Cardiac septum (tissue), 1 donor: ENCODE measurements around the gene ERBB4. TPM values are rescaled to one million over a fixed set of nuclear protein-coding genes. Genes with fewer than 3 reads are reported as not detected.

ENCODE experiments used
- DNase-seq: peaks from one replicate; pipeline ENCODE4 v3.0.0-alpha.2; 2020; ENCODE audit warnings: low spot score
- intact Hi-C: fragments of 100-400 bp; cut with DNase I; formaldehyde crosslinking; loops from one replicate; pipeline ENCODE4 v1.14.0; 2022
- total RNA-seq: library from RNA; stranded (reverse); fragmentation: NEBNext Ultra II Directional; extraction: Animal tissue kit (Norgen Biotek cat#: 25700); gene quantifications from one replicate; pipeline ENCODE4 v1.2.1, GENCODE V29; 2021
- donor health status: DM: no; HTN: no; CAD: no.

Gene ERBB4
- total RNA-seq, 1 donor from 2014 or later = 13.8 TPM

DNA sequence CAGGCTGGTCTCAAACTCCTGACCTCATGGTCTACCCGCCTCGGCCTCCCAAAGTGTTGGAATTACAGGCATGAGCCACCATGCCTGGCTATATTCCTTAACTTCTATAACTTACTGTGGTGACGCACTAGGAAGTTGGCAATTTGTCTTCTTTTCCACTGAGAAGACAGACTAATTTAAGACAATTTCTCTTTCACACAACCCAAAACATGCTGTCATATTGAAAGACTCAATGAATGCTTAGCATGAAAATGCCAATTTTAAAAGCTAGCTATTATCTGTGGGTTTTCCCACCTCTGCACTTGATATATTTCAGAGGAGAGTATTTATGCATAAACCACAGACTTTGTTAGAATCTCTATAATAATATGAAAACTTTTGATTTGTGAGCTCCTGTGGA, 84.5 kb downstream of the ERBB4 start:
- intact Hi-C loops = no loop called here
- DNase-seq = no peak

DNA sequence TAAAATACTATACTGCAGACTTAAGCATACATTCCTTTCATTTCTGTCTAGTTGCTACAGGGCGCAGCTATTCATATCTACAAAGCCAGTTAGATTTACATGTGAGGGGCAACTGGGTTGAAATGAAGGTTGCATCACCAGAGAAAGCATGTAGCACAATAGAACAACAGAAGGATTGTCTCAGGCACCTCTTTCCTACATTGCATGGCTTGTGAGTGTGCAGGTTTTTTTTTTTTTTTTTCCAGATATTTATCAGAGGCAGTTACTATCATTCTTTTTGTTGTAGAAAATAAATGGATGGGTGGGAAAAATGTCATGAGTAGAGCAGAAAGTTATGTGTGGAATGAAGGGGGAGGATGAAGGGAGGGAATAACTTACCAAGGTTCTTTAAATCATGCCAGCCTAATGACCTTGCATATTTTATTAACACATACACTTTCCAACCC, 86.8 kb downstream of the ERBB4 start:
- DNase-seq = no peak
- intact Hi-C loops = no loop called here

DNA sequence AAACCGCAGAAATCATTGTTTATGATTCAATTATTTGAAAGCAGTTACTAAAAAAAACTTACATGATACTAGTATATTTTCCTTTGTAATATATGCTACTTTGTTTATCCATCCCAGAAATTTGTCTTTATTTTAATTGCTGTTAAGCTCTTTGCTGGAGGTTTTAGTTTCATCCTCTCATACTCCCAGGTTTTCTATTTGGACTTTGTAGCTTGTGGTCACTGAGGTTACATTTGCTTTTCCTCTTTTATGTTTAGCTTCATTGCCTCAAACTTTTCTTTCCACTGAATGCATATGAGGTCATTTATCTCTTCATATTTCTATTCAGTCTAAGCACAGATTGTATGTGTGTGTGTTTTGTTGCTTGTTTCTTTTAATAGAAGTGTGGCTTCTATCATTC, 89.9 kb downstream of the ERBB4 start:
- intact Hi-C loops = no loop called here
- no peak for DNase-seq

DNA sequence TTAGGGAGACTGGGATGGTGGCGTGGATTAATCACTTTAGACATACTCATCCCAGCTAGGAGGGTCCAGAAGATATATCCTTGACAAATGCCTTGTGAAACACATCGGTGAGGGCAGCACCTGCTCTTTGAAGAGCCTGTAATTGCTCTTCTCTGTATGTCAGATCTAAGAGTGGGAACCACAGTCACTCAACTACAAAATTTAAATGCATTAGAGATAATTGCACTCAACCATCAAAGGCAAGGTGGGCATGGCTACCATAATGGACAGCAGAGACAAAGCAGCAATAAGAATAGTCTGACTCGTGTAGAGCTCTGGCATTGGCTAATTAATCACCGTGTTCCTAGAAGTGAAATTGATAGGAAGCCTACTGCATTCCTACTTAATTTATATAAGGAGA, 96.8 kb downstream of the ERBB4 start:
- intact Hi-C loops = no loop called here
- DNase-seq = no peak

DNA sequence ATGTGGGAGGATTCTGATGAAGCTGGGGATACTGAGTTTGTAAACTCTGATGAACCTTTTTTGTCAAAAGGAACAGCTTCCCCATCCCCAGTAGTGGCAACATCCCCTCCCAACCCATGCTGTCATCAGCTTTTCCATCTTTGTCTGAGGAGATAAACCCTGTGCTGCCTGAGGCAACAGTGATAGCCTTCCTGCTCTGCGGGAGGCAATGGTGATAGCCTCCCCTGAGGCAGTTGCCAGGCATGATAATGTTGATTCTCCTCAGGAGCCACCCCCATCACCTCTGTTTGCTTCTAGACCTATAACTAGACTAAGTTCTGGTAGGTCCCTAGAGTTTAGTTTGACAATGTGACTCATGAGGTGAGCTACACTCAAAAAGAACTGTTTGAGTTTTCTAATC, 97.5 kb downstream of the ERBB4 start:
- intact Hi-C loops = no loop called here
- no peak for DNase-seq

DNA sequence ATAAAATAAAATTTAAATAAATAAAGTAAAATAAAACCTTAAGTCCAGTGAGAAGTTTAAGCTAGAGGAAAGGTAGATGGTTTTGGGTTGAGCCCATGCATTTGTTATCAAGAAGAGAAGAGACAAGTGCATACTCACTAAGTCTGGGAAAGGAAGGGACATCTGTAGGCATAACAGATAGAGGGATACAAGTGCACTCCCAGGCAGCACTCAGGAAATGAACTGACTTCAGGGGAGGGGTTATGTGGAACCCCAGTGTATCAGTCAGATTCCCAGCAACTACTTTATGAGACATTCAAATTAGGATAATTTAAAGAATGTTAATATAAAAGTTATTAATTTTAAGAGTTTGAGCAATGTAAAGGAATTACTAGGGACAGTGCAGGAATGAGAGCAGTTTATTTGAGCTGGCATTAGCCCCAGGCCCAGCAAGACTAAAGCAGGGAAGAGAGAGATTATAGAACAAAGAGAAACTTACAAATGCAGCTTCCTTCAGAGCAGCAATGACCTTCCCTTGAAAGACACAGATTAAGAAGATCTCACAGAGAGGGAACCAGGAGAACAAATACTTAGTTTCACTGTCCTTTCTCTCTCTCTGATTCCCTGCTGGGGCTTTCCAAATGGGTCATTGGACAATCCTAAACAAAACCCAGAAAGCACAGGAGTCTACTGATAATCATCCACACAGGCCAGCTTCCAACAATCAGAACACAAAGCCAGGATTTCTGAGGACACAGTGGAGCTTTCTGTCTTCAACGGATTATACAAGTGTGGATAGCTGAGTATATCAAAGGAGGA, 109.7 kb downstream of the ERBB4 start:
- intact Hi-C loops = no loop called here
- DNase-seq = no peak

DNA sequence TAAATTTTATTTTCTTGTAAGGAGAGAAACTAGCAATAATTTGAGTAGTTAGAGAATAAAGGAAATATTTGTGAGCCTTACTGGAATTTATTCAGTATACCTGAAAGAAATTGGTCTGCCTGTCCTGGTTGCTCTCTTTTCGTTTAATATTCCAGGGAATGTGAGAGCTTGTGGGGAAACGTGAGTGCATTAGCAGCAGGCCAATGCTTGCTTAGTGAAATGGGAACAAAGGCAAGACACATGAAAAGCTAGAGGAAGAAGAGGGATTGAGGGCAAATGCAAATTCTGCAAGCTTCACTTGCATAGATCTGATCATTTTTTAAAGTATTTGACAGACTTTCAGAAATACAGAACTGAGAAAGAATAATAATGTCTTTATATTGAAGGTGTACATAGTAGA, 111.0 kb downstream of the ERBB4 start:
- intact Hi-C loops = no loop called here
- no peak for DNase-seq

DNA sequence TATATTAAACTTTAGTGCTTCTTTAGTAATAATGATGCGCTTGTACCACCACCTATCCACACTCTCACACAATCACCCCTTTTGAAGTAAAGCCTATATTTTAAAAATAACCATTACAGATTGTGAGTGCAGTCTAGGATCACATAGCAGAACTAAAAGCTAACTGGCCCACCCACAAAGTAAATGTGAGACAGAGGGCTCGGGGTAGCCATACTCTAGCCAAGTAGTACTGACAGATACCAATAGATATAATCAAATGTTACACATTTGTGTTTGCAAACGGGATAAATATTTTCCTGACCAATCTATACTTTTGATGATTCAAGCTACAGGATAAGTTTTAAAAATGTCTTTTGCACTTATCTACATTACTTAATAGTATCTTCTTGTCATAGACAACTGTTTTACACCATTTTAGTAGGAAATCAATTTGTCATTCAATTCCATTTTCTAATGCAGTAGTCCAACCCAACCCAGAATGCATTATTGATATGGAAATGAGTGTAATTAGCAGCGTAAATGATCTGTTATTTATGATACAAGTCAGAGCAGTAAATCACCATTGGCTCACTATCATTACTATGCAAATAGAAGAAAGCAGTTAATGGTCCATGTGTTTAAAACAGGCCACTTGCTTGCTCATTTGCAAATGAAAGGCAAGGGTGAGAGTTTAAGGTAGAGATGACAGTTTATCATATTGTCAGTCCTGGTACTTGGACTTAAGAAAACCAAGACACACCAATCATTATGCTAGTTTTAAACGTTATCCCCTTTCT, 111.8 kb downstream of the ERBB4 start:
- intact Hi-C loops = no loop called here
- DNase-seq = no peak

DNA sequence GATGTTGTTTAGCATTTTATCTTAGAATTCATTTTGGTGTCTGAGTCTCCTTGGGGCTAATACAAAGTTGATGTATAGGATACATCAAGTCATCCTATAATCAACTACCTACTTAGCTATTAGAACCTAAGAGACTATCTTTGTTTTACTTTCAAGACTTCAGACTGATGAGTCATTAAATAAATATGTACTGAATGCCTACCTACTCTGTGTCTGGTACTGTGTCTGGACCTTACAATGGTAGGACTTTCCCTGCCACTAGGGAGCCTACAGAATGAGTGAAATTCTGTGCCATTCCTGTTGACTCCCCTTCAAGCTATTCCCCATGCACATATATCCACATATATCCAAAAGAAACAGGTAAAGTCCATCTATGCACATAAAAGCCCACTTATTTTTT, 114.5 kb downstream of the ERBB4 start:
- intact Hi-C loops = no loop called here
- DNase-seq = no peak

DNA sequence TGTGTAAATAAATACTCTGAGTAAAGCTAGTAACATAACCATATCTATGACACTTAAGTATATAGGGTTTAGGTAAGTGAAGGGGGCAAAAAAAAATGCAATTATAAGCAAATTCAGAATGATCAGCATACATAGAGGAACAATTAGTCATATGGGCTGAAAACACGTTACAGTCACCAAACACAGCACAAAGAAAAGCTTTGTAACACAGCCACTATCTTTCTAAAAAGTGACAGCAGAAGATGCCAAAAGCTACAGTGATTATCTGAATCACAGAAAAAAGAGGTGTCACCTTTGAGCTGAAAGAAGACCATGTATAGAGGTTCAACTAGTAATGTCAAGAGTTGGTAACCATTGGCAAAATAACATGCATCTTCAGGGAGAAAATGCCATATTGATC, 115.5 kb downstream of the ERBB4 start:
- no peak for DNase-seq
- intact Hi-C loops = no loop called here

DNA sequence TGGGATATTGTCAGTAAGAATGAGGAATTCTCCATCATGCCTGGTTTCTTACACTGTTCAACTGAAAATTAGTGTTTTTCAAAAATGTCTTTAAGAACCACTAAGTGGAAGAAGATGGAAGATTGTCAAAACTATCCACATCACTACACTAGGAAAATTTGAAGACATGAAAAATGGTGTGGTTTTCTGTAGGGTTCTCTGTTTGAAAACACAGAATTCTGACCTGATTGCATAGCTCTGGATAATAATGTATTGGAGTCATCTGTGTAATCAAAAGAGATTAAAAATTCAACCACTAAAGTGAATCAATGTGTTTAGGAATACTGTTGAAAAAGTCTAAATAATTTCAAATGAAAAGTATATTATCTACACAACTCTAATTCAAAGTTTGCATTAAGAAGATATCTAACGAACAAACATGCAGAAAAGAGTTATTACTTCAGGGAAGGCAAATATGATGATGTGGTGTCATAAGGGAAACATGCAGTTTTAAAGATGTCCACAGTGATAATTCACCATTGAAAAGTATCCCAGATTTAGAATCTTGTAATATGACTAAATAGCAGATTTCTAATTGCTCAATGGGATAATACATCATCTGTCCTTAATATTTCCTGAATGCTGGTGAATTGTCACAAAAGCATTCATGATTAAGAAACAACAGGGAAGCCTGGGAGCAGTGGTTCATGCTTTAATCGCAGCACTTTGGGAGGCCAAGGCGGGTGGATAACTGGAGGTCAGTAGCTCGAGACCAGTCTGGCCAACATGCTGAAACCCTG, 116.9 kb downstream of the ERBB4 start:
- intact Hi-C loops = no loop called here
- DNase-seq = no peak

DNA sequence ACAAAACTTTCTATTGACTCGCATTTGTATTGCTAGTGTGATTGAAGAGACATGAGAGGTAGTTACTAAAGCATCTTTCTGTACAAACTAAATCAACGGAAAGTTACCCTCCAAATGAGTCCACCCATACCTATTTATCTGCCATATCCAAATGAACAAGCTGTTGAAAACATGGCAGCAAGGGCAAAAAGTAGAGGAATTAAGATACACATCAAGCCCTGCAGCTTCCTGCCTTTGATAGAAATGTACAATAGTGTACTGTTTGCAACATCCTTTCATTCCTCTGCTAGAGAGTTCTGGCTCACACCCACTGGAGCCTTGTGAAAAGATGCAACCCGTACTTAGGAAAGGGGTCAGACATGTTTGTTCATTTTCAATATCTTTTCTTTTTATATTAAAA, 122.5 kb downstream of the ERBB4 start:
- no peak for DNase-seq
- intact Hi-C loops = no loop called here

DNA sequence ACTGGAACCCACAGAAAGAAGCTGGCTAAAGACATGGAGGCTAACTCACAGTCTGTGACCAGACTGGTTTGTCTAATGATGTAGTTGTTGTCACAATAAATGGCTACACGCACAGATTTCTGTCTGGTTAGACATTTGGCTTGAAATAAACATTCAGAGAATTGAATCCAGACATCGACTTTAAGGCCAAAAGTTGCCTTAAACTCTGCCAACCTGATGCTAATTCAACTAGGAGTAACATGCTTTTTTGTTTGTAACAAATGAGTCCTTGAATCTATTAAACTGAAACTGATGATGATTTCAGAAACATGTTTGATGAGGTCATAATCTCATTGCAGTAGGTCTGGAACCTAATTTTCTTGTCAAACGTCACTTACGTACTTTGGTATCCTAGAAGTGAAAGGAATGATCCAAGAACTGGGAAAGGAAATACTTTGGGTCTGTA, 123.8 kb downstream of the ERBB4 start:
- no peak for DNase-seq
- intact Hi-C loops = no loop called here

DNA sequence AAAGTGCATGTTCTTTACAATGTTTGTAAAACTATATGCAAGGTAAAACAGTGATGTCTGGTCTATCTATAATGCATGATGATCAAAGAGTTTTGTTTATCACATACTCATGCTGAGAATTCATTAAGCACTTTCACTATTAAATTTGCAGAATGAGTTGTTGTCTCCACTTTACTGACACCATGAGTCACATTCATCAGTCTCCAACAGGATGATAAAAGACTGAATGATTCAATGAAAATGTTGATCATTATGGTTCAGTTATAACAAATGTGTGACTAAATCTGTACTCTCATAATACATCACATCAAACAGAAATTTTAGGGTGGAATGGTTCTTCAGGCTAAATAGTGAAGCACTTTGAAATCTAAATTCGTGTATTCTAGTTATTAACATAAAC, 129.0 kb downstream of the ERBB4 start:
- intact Hi-C loops = no loop called here

DNA sequence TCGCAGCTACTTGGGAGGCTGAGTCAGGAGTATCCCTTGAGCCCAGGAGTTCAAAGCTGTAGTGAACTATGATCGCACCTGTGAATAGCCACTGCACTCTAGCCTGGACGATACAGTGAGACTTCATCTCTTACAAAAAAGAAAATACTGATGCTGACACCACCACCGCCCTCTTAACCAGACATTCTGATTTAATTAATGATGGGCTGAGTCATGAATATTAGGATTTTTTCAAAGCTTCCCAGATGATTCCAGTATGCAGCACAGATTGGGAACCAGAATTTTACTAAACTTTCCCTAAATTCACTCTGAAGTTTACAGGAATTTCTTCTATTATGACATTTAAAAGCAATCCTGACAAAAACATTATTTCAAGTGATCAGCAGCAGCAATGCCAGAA, 130.1 kb downstream of the ERBB4 start:
- intact Hi-C loops = no loop called here
- no peak for DNase-seq

More for the DNA sequence above, 129.0 kb downstream of the ERBB4 start:
- no peak for DNase-seq

DNA sequence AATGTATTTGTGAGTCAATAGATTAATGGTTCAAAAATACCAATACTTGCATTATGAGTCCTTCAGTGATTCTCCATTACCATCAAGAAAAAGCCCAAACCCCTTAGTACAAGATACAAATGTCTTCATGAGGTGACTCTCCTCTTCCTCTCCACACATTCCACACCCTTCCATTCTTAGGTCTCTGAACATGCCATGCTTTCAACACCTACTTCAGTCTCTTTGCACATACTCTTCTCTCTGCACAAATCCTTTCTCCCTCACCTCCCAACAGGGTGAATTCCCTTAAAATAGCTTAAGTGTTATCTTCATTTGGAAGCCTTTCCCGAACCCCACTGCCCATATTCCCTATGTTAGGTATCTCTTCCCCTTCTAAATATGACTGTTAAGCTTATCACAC, 131.9 kb downstream of the ERBB4 start:
- no peak for DNase-seq
- intact Hi-C loops = no loop called here

DNA sequence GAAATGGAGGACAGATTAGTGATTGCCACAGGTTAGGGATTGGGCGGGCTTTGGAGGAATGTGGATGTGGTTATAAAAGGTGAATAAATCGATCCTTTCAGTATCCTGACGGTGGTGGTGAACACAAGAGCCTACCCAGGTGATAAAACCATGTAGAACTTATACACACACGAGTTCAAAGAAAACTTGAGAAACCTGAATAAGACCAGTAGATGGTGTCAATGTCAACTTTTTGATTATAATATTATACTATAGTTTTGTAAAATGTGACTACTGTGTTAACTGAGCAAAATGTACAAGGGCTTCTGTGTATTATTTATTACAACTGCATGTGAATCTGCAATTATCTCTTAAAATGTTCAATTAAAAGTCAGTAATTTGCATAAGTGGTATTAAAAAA, 136.3 kb downstream of the ERBB4 start:
- intact Hi-C loops = no loop called here
- no peak for DNase-seq

DNA sequence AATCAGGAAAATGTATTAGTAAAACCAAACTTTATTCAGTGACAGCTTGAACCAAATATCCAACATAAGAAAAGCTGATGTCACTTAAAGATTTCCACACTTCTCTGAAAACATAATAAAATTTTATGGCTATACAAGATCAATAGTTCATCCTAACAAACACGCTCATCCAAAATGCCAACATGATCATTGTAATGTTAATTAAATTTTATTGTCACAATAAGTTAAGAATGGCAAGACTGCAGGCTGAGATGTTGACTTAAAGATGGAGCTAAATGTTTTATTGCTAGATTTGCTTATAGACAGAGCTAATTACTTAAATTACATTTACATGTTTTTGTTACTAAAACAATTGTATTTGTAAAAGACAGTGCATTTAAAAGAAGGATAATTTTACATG, 140.3 kb downstream of the ERBB4 start:
- intact Hi-C loops = no loop called here

DNA sequence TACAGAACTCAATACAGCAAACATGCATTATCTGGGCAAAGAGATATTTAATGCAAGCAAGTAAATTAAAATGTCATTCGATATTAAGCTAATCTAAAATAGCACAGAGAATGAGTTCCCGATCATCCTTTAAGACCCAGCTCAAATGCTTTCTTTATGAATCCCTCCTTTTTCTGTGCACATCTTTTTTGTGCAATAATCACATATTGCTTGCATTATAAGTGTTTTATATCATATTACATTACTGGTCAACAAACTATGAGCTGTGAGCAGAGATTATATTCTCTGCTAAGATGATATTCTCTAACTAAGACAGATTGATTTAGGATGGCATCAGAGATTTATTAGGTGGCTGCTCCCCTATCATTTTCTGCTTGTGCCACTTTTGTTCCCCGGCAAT, 146.1 kb downstream of the ERBB4 start:
- intact Hi-C loops = no loop called here
- no peak for DNase-seq

More for the DNA sequence above, 140.3 kb downstream of the ERBB4 start:
- DNase-seq = no peak

DNA sequence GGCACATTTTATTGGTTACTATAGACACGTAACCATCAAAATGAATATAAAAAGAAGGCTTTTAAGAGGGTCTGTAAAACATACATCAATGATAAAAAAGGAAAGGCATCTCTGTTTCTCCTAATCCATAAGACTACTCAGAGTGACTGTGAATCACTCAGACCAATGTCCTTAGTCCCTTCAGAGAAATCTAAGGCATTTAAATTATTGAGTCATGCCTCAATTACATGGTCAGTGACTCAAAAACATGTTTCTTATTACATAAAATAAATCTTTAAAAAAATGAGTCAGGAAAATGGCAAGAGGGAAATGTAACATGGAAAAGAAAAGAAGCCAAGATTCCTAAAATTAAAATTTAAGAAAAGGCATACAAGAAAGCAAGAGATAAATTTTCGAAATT, 146.6 kb downstream of the ERBB4 start:
- intact Hi-C loops = no loop called here
- no peak for DNase-seq
